ENCODE measurements around the gene ITPR2. TPM values are rescaled to one million over a fixed set of nuclear protein-coding genes. Genes with fewer than 3 reads are reported as not detected.

Gene ITPR2
- total and polyA plus RNA-seq, 2 of the 13 experiments (the other 11 are each of a cell fraction or from before 2014, with no cell fraction given), result 31.9 to 81.9 TPM

- TF ChIP-seq AKNA (CRISPR knock-in tag; IDR thresholded peaks at IDR 0.05; ENCODE audit: borderline replicate concordance), result no peak
- TF ChIP-seq AHDC1 (CRISPR knock-in tag; IDR thresholded peaks at IDR 0.05; ENCODE audit: borderline replicate concordance), result no peak
- TF ChIP-seq KAT7 (CRISPR knock-in tag; IDR thresholded peaks at IDR 0.05; ENCODE audit: borderline replicate concordance), result no peak
- peak; percentile 71 for TF ChIP-seq RBM22 (optimal IDR thresholded peaks at IDR 0.05; ENCODE audit: low read length)
Observed at GRCh38 chr12:26488351-26488750, 344.6 kb downstream of the ITPR2 start (continued).
